Measurements from ENCODE around the gene MYRF. TPM values are rescaled to one million over a fixed set of nuclear protein-coding genes. Genes with fewer than 3 reads are reported as not detected.
A peak's percentile ranks its signal among the peaks of the same experiment; 100 is the strongest.

Gene MYRF
- total and polyA plus RNA-seq, 11 donors = 0.11 to 41.2 (median 0.25) TPM; not detected in 2

DNA sequence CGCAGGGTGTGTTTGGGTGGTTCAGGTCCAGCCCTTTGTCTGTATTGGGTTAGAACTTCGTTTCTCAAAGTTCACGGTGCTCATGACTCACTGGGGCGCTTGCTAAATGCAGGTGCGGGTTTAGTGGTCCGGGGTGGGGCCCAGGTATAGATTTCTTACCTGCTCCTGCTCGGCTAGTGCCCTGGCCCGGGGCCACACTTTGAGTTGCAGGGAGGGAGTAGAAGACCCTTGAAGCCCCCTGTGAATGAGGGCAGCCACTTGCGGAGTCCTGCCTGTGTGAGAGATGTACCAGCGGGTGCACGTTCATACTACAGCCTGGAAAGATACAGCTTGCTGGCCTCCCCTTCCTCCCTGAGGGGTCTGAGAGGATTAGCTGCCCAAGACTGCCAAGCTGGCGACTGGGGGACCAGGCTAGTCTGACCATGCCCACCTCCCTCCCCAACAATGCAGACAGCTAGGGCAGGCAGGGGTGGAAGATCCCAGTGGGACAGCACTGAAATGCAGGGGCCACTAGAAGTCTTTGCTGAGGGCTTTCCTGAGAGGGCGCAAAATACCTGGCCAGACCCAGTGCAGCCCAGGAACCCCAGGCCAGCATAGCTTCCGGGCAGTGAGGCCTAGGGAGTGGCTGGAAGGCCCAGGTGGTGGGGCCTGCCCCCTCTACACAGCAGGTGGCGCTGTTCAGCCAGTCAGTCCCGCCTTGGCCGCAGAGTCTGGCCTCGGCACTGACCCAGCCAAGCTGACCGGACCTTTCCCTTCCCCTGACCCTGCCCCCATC, 5.1 kb upstream of the MYRF start:
- H3K36me3 ChIP-seq = peaks cover 0 to 12% (median 1%) of the 10 kb centered on the region in 9 donors
- no peaks in the 10 kb centered on the region for H3K9me3 ChIP-seq
- ATAC-seq = peak; percentile 72 to 89 (median 84)
- peak; percentile 71 to 89 (median 83) for DNase-seq
- H3K4me1 ChIP-seq = peaks cover 0 to 12% (median 6%) of the 10 kb centered on the region in 12 donors
- TF ChIP-seq, protein P1, sequence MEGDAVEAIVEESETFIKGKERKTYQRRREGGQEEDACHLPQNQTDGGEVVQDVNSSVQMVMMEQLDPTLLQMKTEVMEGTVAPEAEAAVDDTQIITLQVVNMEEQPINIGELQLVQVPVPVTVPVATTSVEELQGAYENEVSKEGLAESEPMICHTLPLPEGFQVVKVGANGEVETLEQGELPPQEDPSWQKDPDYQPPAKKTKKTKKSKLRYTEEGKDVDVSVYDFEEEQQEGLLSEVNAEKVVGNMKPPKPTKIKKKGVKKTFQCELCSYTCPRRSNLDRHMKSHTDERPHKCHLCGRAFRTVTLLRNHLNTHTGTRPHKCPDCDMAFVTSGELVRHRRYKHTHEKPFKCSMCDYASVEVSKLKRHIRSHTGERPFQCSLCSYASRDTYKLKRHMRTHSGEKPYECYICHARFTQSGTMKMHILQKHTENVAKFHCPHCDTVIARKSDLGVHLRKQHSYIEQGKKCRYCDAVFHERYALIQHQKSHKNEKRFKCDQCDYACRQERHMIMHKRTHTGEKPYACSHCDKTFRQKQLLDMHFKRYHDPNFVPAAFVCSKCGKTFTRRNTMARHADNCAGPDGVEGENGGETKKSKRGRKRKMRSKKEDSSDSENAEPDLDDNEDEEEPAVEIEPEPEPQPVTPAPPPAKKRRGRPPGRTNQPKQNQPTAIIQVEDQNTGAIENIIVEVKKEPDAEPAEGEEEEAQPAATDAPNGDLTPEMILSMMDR (IDR thresholded peaks at IDR 0.05) = peak; percentile 74 to 91 (median 84)
- TF ChIP-seq POLR2A (IDR thresholded peaks at IDR 0.05) = no peak
- peaks cover 0 to 5% (median 0%) of the 10 kb centered on the region in 9 donors for H3K27me3 ChIP-seq
- intact Hi-C loops (cut with DNase I) = loop anchor here in 2 of 10 donors (2.0 to 5.0 kb wide), 2 partner anchors 360 to 361 kb away; no protein-coding TSS in a partner anchor
- peak overlapping the region in 1 of 12 donors; percentile 9 for H3K27ac ChIP-seq
- H3K4me3 ChIP-seq = no peak overlapping the region
- WGBS, 4 donors = 30 to 74% (median 56%) methylated on average over 8 to 19 of the region's 19 CpGs

DNA sequence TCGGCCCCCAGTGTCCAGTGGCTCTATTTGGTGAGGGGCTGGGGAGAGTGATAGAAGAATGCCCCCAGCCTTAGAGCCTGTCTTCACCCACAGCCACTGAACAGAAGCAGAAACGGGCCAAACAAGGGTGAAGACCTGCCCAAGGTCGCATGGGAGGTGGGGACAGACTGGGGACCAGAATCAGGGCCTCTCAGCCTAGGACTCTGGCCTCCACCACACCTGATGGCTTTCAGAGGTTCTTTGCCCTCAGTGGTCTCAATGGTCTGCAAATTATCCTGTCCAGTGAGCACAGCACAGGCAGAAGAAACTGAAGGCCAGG, 4.5 kb upstream of the MYRF start:
- ATAC-seq (peak in 1 of 4 donors; percentile 8), DNase-seq (no peak)
- H3K27me3 ChIP-seq = peaks cover 0 to 5% (median 2%) of the 10 kb centered on the region in 9 donors
- peak overlapping the region in 1 of 12 donors; percentile 9 for H3K27ac ChIP-seq
- WGBS, 4 donors = 37 to 67% (median 49%) methylated on average over 2 to 3 of the region's 3 CpGs
- H3K4me1 ChIP-seq = peaks cover 0 to 17% (median 7%) of the 10 kb centered on the region in 12 donors
- no peaks in the 10 kb centered on the region for H3K9me3 ChIP-seq
- no peak for TF ChIP-seq POLR2A (IDR thresholded peaks at IDR 0.05)
- TF ChIP-seq, protein P1 (IDR thresholded peaks at IDR 0.05) = peak in 1 of 12 donors; percentile 5
- H3K4me3 ChIP-seq = no peak overlapping the region
- peaks cover 0 to 11% (median 0%) of the 10 kb centered on the region in 9 donors for H3K36me3 ChIP-seq
- intact Hi-C loops (cut with DNase I) = loop anchor here in 3 of 10 donors (2.0 to 5.0 kb wide), 2 partner anchors 359 to 361 kb away; no protein-coding TSS in a partner anchor

DNA sequence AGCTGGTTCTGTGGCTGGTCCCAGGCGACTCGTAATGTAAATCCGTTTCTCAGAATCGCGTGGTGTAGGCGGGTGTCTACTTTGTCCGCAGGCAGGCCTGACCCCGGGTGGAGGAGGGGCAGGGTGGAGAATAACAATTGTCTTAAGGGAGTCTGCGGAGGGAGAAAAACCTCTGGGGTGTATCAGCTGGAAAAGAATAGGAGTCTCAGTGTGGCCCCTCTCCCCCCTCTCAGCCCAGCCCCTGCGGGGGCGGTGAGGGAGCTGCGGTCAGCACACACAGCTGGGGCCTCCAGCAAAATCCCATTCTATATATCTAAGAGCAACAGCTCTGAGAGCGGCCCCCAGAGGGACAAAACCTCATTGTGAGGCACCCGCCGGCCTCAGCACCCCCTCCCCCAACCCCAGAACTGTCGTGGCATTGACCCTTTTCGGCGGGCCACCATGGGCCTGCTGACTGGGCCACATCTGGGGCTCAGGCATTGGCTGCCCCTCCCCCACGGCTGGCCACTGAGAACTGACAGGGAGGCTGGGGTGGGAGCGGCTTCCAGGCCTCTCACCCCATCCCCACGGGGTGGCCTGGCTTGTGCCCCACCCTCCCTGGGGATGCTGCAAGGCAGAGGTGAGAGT, 2.7 kb upstream of the MYRF start:
- no peak overlapping the region for H3K27ac ChIP-seq
- WGBS, 4 donors = 61 to 70% (median 64%) methylated on average over 18 to 21 of the region's 21 CpGs
- ATAC-seq = no peak

More for the DNA sequence above, 2.7 kb upstream of the MYRF start:
- H3K27me3 ChIP-seq = peaks cover 0 to 7% (median 2%) of the 10 kb centered on the region in 9 donors
- H3K36me3 ChIP-seq = no peaks in the 10 kb centered on the region
- no peak overlapping the region for H3K4me3 ChIP-seq
- TF ChIP-seq, protein P1 (IDR thresholded peaks at IDR 0.05) = no peak
- no peak for TF ChIP-seq POLR2A (IDR thresholded peaks at IDR 0.05)
- H3K4me1 ChIP-seq = peaks cover 0 to 18% (median 7%) of the 10 kb centered on the region in 12 donors
- DNase-seq = no peak
- intact Hi-C loops (cut with DNase I) = loop anchor here in 6 of 10 donors (2.0 to 5.0 kb wide), 2 partner anchors 358 to 359 kb away; no protein-coding TSS in a partner anchor
- no peaks in the 10 kb centered on the region for H3K9me3 ChIP-seq

All from heart left ventricle (tissue), 16 donors.